NCI-H460 (cell line): Measurements from ENCODE around the gene STAM. TPM values are rescaled to one million over a fixed set of nuclear protein-coding genes. Genes with fewer than 3 reads are reported as not detected.
A peak's percentile ranks its signal among the peaks of the same experiment; 100 is the strongest.
"Not testable (repeated sequence)": the region's sequence is repeated elsewhere in the genome, so short reads cannot be mapped to it uniquely, and the experiment has no call there.

Experiments used
- DNase-seq: peaks from one replicate; pipeline ENCODE4 v3.0.0-alpha.2; 2016; ENCODE audit warnings: low read depth; ENCODE audit errors: extremely low read depth
- polyA plus RNA-seq: library from polyadenylated mRNA; depleted of rRNA; stranded (reverse); fragments of >200 nt; gene quantifications from 2 replicates; pipeline ENCODE4 v1.2.3, GENCODE V29; 2014; cell fraction: nucleus; rRNA removed
- total RNA-seq: library from RNA; depleted of rRNA; stranded (reverse); fragments of >200 nt; shearing (Covaris generic); gene quantifications from 2 replicates; pipeline ENCODE4 v1.2.3, GENCODE V29; 2014; rRNA removed

STAM gene
- 18.0 and 18.6 TPM in 2 replicates for total RNA-seq
- polyA plus RNA-seq, result 7.2 and 13.0 TPM in 2 replicates

DNA sequence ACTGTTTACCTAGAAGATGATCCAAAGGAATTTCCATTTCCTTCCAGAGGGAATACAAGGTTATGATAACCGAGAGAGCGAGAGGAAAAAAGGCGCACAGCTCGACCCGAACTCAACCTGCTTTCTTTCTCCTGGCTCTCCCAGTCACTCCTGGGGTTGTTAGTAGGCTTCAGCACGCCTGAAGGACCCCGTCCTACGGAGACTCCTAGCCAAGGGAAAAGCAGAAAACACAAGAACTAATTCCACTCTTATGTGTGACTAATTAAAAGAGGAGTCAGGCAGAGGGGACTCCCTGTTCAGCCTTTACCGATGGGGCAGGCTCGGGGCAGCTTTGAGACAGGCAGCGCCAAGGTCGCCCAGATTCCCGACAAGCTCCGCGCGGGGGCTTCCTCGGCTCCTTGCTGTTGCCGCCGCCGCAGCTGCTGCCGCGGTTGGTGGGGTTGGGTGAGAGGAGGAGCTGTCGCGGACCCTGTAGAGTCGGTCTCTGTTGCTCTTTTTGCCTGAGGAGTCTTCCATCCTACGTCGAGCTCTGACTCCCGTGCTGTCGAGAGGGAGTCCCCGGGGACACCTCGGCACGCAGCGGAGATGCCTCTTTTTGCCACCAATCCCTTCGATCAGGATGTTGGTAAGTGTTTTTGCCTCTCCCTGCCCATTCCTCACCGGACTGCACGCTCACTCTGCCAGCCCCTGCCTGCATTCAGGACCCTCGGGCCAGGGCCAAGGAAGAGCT lies at the start of gene STAM:
Gene STAM (plus strand): TSS at position 397 of the 730 bp plus-strand sequence. CDS start 189 bp downstream, at position 586.
- DNase-seq, result peak; percentile 80

- DNase-seq, result no peak
Measured at GRCh38 chr10:17597386-17597785, 46.6 kb upstream of the STAM start.

DNA sequence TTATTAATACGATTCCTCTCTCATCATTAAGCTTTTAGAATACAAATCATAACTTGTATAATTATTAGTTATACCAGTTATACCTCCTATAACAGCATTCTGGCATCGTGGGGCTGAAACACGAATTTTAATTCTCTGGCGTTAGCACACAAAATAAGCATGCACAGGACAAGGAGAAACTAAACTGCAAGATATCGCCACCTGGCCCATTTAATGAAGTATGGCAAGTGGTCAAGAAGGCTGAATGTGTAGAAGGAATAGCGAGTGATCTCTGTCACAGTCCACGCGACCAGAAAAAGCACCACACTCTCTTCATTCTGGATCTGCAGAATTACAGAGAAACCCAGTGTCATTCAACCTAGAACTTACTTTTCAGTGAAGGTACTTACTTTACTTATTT lies 44.9 kb upstream of the STAM start:
- DNase-seq, result no peak

DNA sequence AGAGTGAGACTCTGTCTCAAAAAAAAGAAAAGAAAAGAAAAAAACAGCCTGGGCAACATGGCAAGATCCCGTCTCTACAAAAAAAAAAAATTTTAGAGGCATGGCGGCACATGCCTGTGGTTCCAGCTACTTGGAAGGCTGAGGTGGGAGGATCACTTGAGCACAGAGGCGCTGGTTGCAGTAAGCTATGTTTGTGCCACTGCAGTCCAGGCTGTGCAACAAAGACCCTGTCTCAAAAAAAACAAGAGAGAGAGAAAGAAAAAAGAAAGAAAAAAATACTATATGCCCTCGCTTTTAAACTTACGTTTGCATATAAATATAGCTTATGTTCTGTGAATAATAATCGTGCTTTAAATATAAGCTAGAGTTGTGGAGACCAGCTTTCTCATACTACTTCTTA lies 38.0 kb upstream of the STAM start:
- DNase-seq, result no peak

- DNase-seq, result no peak
Measured at GRCh38 chr10:17606547-17607040, 37.4 kb upstream of the STAM start.

- DNase-seq, result no peak
Measured at GRCh38 chr10:17607060-17607459, 36.9 kb upstream of the STAM start.

- DNase-seq, result peak; percentile 26
Measured at GRCh38 chr10:17607603-17608332, 36.2 kb upstream of the STAM start.

- DNase-seq, result no peak
Measured at GRCh38 chr10:17609523-17610079, 34.4 kb upstream of the STAM start.

DNA sequence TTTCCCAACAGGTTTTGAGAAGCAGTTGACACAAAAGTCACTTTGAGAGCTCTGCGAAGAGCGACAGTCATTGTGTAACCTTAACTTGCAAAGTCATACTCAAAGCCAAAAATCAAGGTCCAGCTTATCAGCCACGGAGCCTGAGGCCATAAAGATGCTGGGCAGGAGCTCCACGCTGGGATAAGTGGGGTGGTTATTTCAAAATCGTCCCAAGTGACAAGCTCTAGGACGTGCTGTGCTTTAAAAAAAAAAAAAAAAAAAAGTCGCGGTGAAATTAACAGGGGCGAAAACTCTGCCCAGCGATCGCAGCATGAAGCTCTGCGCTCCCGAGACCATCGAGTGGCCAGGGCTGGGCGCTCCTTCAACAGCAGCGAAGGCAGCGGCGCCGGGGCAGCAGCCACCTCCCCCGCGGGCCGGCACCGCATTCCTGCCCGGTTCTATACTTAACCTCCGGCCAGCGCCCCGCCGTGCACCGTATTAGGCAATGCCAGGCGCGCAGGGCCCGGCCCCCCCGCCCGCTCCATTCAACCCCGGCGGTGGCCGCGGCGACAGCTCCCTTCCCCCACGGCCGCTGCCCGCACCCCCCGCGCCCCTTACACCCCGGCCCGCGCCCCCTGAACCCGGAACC lies 27.4 kb upstream of the STAM start:
- DNase-seq, result peak; percentile 43

- peak; percentile 61 for DNase-seq
Measured at GRCh38 chr10:17617031-17617911, 26.7 kb upstream of the STAM start, which contains the start of gene HACD1. Gene HACD1 (minus strand): TSS chr10:17617374. CDS start chr10:17617339, 35 bp downstream.

GRCh38 chr10:17622061-17622460 lies 21.9 kb upstream of the STAM start:
- no peak for DNase-seq

DNA sequence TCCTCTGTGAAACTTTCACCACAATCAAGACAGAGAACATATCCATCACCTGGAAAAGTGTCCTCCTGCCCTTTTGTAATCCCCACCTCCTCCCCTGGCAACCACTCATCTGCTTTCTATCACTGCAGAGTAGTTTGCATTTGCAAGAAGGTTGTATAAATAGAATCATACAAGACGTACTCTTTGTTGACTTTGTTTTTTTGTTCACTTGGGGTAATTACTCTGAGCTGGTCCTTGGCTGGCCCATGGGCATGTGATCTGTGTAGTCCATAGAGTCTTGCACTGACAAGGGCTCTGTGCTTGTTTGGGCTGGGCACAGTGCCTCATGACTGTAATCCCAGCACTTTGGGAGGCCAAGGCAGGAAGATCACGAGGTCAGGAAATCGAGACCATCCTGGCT lies 19.0 kb upstream of the STAM start:
- DNase-seq, result no peak

- no peak for DNase-seq
Measured at GRCh38 chr10:17626656-17627055, 17.3 kb upstream of the STAM start.

DNA sequence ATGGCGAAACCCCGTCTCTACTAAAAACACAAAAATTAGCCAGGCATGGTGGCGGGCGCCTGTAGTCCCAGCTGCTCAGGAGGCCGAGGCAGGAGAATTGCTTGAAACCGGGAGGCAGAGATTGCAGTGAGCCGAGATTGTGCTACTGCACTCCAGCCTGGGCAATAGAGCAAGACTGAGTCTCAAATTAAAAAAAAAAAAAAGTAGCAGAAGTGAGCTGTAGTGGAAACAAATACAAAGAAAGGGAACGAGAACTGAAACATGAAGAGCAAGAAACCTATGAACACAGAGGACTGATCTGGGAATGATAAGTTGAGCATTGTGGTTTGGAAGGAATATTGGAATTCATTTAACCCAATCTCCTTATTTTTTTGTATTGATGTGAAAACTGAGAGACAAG lies 11.4 kb upstream of the STAM start:
- not testable (repeated sequence) for DNase-seq

DNA sequence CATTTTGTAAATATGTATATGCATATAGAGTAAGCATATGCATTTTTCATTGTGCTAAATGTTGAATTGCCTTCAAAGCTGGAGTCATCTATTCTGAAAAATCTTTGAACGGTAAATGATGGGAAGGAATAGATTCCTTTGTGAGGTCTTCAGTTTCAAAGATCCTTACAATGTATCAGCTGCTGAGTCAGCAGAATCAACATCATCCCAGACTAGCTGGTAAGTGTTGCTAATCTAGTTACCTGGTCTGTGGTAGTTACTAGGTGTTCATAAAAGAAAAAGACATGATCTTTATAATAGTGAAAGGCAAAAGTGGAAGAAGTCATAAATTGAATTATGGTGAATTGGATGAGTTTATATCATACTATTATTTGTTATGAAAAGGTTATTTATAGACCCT lies 10.6 kb upstream of the STAM start:
- DNase-seq, result no peak

DNA sequence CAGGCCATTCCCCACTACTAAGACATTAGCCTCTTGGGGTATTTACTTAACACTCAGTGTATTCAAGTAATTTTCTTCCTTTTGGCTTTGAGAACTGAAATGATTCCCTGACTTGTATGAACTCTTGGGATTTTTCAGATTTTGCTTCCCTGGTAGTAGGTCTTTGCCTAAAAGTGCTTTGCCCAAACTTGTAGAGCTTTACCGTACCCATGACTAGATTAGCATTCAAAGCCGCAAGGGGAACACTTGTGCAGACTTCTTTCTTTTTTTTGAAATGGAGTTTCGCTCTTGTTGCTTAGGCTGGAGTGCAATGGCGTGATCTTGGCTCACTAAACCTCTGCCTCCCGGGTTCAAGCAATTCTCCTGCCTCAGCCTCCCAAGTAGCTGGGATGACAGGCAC lies 6.1 kb upstream of the STAM start:
- no peak for DNase-seq

GRCh38 chr10:17640331-17640816 lies 3.6 kb upstream of the STAM start:
- no peak for DNase-seq

- peak; percentile 69 for DNase-seq
Measured at GRCh38 chr10:17643339-17643754, 604 bp upstream of the STAM start.

DNA sequence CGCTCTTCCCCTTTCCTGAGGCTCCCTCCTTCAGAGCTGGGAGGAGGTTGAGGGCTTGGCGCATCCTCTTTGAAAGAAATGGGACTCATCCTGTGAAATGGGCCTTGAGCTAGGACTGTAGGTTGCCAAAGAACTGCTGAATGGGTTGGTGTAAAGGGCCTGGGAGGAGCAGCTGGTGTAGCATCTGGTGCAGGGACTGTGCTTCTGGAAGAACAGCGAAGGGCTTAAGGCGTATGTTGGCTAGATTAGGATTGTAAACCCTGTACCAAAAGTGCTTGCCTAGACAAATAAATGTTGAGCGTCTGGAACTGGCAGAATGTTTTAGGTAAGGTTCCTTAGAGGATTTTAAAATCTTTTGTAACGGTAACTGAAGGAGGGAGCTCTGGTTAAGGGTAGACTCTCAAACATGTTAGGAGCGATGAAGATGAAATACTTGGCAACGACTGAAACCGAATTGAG lies 563 bp downstream of the STAM start:
- no peak for DNase-seq
